NCI-H345 treated with DMSO at 0.1 percent for 48 hours (cell line): Measurements from ENCODE around the gene OTOGL.

Experiments
- DNase-seq: peaks from one replicate; lab custom pipeline; 2025; ENCODE audit not compliant: unreplicated experiment; lab: John Stamatoyannopoulos, UW

Gene OTOGL

DNA sequence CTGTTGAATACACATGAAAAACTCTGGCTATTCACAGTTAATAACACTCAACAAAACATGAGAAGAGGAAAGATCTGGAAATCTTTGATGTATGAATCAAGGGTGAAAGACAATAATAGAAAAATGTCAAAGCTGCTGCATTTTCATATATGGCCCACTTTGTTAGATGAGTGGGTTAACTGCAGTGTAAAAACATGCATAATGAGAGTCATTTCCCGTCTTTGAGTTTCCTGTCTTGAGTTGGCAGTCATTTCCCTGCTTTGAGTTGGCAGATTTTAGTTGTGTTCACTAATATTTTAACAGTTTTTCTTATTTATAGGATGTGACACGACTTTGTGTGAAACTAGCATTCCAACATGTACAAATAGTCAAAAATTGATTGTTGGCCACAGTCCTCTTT lies 256.8 kb downstream of the OTOGL start:
- DNase-seq: no peak

DNA sequence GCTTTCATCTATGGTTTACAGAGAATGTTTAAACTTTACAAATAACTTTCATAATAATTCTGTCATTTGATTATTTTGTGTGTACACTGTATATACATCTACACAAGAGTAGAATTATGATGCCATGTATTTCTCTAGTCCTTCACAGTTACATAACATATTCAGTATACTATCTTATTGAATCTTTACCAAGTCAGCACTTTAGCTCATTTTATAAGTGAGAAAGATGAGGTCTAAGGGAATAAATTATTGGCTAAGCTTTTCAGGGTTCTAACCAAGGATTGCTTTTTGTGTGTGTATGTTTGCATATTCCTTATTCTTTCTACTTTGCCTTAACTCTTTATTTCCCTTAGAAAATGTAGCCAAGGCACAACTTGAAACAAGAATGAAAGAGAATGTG lies 260.4 kb downstream of the OTOGL start:
- DNase-seq: no peak

DNA sequence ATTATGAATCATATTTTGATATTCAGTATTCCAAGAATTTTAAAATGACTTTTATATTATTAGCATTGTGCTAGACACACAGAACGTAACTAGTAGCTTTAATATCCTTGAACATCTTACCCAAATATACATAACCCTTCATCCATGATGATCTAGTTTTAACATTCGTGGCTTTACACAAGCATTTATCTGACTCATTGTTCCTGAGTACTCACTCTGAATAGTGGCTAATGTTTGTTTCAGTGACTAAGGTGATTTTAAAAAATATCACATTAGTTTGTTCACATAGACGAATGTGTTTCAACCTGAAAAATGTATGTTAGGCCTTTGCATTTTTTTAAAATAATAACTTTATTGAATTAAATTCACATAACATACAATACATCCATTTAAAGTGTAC lies 264.7 kb downstream of the OTOGL start:
- DNase-seq: no peak

DNA sequence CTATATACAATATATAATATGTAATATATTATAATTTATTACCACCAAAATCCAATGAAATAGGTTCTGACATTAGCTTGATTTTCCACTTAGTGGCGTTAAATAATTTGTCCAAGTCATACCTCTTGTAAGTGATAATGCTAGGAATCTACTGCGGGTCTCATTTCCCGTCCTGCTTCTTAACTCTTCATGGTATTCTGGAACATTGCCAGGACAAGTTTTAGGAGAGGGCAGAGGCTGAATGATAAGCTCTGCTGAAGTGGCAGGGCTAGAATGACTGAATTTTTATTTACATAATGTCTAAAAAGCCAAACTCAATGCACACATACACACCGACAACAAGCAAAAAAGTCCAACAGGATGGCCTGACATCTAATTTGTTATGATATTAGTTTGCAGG lies 274.3 kb downstream of the OTOGL start:
- peak; percentile 39 for DNase-seq

DNA sequence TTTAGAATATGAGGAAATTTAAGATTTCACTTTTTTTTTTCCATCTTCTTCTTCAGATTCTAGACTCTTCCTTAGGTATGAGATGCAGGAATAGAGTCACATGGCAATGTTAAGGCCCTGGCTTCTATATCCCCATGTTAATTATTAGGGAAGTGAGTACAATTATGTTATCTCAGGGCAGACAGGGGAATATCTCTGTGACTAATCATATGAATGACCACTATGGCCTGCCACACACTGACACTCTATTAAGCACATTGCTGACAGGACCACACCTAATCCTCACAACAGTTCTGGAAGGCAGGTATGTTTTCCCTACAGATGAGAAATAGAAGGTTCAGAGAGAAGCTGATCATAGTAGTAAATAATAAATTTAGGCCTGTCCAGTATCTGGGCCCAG lies 275.3 kb downstream of the OTOGL start:
- no peak for DNase-seq

DNA sequence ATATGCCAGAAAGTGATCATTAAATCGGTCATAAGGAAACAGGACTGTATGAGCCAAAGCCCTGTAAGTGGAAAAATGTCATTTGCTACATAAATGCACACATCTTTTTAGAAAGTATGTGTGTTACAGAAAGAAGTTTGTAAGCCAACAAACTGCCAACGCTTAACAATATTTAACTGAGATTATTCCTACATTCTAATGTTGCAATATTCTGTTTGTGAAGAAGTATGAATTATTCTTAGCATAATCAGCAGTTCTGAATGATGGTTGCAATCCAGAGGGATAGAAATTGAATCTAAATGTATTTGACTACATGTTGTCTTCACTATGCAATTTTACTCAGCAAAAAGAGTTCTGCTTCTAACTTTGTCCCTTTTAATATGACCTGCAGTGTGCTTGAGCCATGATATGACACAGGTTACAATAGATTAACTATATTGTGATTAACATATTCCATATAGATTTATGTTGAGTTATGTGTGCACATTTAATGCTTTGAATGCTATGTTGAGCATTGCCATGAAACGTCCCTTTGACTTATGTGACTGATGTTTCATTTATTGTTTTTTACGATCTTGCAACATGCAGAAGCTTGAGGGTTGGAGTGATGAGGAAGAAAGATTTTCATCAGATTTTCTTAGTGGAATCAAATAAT lies 277.9 kb downstream of the OTOGL start:
- no peak for DNase-seq

DNA sequence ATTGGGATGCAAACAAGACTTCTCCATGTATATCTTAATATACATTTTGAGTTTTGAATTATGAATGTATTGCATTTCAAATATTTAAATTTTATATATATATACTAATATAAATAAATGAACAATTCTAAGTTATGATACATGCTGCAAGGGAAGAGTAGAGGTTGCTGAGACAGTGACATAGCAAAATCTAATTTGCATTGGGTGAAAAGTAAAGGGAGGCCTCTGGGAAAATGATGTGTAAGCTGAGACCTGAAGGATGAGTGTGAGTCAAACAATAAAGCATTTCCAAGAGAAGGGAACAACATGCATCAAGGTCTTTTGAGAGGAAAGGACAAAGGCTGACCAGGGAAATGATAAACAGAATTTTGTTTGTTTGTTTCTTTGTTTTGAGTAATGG lies 281.8 kb downstream of the OTOGL start:
- DNase-seq: no peak

DNA sequence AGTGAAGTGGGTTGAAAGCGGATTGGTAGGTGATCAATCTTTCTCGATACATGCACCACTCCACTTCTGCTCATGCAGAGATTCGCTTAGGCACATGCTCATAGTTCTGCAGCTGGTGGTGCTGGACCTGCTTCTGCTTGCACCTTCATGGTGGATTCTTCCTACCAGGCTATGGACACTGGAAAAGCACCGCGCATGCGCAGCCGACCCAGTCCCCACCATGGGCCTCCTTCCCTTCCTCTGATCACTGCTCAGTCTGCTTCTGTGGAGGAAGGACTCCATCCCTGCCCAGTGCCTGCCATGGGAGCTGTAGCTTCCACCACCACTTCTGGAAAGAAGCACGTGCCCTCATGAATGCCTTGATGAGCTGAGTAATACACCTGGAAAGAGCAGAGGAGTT lies 282.9 kb downstream of the OTOGL start:
- DNase-seq: no peak

DNA sequence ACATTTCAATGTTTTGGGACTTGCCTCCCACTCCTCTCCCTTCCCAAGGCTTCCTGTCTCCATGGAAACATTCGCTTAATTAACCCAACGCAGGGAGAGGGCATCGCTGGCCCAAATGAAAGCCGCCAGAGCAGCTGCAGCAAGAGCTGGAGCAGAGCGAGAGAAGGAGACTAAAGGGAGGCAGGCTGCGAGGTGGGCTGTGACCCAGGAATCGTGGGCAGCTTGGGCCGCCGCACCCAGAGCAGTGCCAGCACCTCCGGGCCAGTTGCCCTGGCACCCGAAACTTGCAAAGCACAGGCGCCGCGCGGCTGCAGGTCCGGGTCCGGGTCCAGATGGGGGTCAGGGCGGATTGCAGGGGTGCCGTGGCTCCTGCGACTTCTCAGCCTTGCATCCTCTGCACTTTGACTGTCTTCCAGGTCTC lies 301.2 kb downstream of the OTOGL start:
- no peak for DNase-seq

DNA sequence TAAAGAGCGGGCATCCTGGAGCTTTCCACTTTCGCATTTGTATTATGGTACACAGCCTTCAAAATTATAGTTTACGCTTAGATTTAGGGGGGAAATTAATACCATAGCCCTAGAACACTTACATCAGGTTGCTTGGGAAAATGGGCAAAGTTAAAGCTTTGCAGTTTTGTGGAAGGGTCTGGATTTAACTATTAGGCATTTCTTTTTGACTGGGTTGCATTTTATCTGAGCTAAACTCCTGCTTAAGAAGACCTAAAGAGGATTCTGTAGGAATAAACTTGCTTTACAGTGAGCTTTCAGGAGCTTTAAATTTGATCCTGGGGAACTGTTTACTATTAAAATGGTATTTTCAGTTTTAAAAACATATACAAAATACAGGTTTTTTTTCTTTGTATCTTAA lies 301.9 kb downstream of the OTOGL start:
- no peak for DNase-seq

DNA sequence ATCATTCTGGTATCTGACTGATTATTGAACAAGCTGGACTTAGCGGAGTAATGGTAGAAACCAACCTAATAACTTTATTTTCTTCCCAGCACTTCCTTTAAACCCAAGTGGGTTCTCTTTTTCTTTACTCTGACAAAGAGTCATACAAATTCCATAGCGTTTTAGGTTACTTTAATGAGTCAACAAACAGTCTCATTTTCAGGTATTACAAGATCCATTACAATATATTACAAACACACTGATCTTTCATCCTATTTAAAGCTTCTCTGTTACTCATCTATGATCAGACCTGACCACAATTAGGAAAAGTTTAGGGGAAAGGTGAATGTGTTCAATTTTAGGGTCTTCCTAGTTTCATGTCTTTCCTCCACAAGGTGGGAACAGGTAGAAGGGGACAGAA lies 305.3 kb downstream of the OTOGL start:
- DNase-seq: no peak

DNA sequence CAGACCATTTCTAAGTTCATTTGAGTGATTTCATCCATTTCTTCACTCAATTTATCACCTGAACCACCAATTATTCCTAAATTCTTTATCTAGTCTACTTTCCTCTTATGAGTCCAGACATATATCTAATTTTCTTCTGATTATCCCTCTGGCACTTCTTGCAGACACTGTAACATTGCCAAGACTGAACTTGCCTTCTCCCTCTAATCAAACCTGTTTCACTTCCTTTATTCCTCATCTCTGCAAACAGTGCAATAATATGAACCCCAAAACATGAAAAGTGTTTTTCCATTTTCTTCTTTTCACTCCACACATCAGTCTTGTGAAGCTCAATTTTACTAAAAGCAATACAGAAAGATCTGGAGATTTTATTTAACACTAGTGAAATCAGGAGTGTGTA lies 306.9 kb downstream of the OTOGL start:
- no peak for DNase-seq

DNA sequence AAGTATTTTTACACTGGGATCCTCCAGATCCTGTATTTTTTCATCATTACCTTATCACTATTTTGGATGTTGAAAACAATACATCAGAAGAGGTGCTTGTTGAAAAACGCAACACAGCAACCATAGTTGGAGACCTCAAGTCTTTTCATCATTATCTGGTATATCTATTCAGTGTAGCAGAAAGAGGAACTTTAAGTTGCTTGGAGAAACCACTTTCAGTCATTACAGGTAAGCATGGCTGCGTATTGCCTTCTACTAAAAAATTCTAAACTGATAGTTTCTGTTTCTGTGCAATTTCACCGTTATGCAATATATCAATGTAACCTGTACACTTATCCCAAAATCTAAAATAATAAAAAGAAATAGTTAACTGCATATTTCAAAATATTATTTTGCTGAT lies 312.4 kb downstream of the OTOGL start:
- no peak for DNase-seq

DNA sequence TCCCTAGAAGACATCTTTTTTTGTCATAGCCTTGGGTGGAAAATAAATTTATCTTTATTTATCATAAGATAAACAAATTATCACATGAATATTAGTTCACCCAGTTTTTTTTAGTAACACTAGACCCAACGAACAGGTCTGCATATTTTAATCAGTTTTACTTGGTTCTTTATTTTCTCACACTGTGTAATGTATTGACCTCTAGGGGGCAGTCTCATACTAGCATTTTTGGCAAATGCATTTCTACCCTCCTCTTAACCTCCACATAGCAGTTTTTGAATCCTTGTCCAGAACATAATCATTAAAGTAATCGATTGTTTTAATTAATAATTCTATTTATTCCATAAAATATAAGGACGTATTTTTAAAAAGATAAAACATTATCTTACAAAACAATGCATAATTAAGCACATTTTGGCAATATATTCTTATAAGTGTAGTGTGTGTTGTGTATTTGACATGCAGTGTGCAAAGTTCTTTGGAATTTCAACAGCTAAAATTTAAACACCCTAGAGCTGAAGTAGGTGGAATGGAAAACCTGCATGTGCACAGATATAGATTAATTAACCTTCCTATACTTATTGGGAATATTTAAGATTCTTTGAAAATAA lies 313.1 kb downstream of the OTOGL start:
- DNase-seq: peak; percentile 49

DNA sequence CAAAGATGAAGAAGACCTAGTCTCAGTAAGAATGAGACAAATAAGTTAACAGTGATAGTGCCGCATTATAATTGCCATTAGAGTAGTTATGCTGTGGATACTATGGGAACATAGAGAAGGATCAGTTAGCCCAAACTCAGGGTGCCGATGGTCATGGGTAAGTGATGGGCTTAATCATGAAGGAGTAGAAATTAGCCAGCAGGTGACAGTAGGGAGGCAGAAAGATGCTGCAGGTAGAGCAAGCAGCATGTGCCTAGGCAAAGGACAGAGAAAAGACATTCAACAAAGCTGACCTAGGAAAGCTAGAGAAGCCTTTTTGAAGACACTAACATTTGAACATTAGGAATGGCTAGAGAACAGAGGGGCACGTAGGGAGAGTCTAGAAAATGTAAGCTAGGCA lies 314.1 kb downstream of the OTOGL start:
- no peak for DNase-seq

DNA sequence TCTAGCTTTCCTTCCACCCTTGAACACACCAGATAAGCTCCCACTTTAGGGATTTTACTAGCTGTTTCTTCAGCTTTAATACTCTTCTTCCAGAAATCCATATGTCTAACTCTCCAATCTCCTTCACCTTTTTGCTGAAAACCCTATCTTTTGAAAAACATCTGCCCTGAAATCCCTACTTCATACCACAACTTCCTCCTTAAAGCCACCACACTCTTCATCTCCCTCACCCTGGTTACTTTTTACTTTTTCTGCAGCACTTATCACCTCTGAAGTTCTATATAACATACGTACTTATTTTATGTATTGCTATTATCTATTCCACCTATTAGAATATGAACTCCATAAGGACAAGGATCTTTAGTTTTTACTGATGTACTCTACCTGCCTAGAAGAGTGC lies 316.1 kb downstream of the OTOGL start:
- DNase-seq: no peak

DNA sequence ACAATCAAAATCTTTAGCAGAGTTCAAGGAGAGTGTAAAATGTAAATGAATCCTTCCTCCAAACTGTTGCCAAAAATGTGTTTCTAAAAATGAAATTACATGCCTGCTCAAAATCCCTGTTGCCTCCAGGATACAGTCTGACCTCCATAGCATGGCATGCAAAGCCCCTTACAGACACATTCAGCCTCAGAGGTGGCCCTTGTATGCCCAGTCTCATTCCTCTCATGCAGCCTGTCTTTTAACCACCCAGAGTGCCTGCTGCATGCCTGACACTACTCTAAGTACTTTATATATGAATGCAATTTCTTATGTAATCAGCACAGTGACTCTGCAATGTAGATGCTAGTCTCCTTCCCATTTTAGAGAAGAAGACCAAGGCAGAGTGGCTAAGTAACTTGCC lies 320.3 kb downstream of the OTOGL start:
- DNase-seq: no peak

DNA sequence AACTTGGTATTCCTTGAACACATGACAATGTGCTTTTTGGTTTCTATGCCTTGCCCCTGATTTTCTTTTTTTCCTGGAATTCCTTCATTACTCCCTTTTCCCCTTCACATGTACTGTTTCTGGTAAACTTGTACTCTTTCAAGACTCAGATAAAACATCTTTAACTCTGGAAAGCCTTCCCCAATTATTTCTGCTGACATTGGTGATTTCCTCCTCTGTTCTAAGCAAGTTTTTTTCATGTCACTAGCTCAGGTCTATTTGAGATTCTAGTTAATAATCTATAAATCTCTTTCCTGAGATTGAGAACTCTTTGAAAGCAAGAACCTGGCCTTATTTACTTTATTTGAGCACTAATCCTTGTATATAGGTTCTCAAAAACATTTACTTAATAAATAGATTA lies 320.7 kb downstream of the OTOGL start:
- DNase-seq: no peak

DNA sequence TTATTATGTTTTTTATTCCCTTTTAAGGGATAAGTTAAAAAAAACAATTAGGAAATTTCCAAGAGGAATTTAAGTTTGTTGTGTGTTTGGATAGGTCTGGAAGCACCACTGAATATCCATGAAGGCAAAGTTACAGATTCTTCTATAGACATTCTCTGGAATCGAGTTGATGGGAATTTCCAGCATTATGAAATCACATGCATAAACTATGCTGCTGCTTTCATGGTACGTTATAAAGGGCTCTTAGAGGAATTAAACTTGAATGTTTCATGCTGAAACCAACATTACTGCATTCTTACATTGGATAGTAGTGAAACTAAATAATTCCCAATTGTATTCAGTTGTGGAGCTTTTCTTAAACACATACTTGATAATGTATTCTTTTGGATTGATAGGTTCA lies 323.2 kb downstream of the OTOGL start:
- DNase-seq: no peak
